GM21825 (cell line): ENCODE data around the gene LASP1NB.

ENCODE experiments used
- ATAC-seq: cut with Tn5 transposase; IDR thresholded peaks from one replicate; pipeline ENCODE4 v1.9.1; 2021; ENCODE audit warnings: mild to moderate bottlenecking, moderate library complexity; ENCODE audit not compliant: unreplicated experiment

Gene LASP1NB

GRCh38 chr17:38925263-38925995, at the start of gene LASP1NB:
LASP1NB (plus strand) TSS chr17:38925614.
- no peak for ATAC-seq

- ATAC-seq = no peak
Observed at GRCh38 chr17:38877130-38877851, 48.1 kb upstream of the LASP1NB start.

GRCh38 chr17:38879878-38880665, 45.3 kb upstream of the LASP1NB start:
- ATAC-seq = no peak

DNA sequence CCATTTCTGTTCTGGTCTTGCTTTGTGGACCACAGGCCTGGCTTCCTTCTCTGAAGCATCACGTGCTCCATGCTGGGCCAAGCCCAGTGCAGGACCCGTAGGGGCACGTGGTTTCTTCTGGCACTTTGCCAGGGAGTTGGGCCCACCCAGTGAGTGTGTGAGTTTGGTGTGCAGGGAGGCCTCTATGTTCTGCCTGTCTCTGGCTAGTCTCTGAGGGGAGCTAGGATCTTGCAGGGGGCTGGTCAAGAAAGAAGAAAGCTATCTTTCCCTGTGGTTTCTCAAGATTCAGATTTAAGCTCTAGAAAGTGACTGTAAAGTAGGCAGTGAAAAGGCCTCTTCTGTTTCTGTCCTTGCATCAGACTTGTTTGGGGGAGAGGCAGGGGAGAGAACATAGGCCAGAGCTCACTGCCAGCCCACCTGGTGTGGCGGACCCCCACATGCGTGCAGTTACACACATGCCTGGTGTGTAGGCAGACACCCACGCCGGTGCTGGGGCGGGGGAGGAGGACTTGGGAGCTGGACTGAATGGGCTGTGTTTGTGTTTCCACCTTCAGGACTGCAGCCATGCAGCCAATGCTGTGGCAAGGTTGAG, 43.7 kb upstream of the LASP1NB start:
- ATAC-seq = no peak

- no peak for ATAC-seq
Observed at GRCh38 chr17:38882870-38883269, 42.5 kb upstream of the LASP1NB start.

DNA sequence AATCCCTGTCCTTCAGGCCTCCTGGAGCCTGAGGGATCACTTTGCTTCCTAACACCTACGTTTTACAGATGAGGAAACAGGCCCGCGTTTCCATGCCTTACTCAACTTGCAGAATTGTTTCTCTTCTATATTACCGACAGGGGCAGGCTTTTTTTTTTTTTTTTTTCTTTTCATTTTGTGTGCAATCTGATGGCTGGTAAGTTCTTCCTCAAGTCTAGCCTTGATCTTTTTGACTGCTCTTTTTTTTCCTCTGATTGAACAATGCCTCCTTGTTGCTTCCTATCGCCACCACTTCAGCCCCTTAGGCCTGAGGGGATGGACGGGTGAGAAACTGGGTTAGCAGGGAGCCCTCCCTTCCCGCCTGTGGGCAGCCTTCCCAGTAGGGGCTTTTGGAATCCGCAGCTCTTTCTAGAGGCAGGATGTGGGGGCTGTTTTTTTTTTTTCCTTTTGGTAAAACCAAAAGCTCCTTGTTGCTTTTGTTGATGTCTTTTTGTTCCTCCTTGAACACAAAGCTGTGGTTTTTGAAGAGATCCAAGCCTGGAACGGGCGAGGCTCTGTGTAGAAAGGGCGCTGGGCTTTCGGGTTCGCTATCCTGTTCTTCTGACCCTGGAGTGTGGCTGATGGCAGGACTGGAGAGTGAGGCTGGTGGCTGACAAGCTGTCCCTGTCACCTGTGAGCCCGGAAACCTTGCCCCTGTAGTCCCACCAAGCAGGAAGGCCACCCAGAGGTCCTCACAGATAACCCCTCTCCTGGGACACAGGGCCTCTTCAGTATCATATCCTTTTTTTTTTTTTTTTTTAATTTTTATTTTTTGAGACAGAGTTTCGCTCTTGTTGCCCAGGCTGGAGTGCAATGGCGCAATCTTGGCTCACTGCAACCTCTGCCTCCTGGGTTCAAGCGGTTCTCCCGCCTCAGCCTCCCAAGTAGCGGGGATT, 41.6 kb upstream of the LASP1NB start:
- no peak for ATAC-seq

GRCh38 chr17:38885044-38885727, 40.2 kb upstream of the LASP1NB start:
- no peak for ATAC-seq

GRCh38 chr17:38885728-38886642, 39.4 kb upstream of the LASP1NB start:
- ATAC-seq = no peak

GRCh38 chr17:38886643-38887010, 38.8 kb upstream of the LASP1NB start:
- ATAC-seq = no peak

GRCh38 chr17:38888842-38889241, 36.6 kb upstream of the LASP1NB start:
- no peak for ATAC-seq

DNA sequence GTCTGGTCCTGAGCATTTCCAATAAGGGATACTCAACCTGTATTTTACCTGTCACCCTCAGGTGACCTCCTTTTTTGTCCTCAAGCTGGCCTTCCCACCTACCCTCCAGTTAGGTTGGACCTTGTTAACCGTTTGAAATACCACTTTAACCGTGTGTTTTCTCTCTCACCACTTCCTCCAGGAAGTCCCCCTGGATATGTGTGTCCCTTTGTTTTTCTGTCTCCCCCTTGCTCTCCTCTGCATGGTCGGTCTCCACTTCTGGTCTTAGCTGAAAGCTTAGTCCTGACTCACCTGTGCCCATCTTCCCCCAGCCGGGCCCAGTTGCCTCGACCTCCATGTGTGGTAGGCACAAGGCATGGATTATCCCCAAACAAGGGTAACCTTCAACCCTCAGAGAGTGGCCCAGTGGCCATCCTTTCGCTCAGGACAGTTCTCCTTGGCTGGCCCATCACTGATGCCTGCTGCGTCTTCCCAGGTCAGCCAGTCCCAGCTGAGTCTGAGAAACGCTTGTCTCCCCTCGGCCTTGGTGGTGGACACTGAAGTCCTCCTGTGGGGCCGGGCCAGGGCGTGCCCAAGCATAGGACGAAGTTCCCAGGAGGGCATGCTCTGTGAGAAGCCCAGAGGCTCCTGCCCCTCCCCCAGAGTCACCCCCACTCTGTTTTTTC, 35.5 kb upstream of the LASP1NB start:
- no peak for ATAC-seq

GRCh38 chr17:38890410-38890746, 35.0 kb upstream of the LASP1NB start:
- no peak for ATAC-seq

- no peak for ATAC-seq
Observed at GRCh38 chr17:38891441-38891840, 34.0 kb upstream of the LASP1NB start.

DNA sequence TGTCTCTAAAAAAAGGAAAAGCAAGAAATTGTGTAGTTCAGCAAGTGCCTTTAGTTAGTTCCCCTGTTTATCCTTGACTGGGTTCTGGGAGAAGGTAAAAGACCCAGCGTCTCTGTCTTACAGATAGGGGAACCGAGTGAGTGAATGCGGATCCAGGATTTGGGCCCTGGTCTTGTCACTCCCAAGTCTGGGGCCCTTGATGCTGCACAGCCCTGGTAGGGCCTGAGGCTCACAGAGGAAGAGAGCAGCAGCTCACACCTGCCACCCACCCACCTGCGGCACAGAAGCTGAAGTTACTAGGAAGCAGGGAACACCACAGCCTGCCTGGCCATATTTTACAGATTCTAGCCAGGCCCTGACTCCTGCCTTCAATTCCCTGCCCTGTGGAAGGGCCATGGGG, 33.3 kb upstream of the LASP1NB start:
- ATAC-seq = no peak

DNA sequence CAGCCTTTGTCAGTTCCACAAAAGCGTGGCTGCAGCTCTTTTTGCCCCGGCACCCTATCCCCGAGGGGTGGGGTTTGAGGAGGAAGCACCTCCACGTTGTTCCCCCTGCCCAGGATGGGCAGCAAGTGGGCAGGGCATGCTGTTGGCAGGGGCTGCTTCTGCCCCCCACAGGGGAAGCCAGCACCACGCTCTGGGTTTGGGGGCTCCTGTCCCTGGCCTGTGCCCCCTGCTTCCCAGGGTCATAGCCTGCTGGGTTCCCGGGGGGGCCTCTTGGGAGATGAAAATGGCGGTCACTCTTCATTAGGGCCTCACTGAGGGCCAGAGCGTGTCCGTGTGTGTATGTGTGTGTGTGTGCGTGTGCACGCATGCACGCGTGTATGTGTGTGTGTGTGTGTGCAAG, 32.8 kb upstream of the LASP1NB start:
- ATAC-seq = no peak

GRCh38 chr17:38893113-38893512, 32.3 kb upstream of the LASP1NB start:
- no peak for ATAC-seq

GRCh38 chr17:38893607-38894006, 31.8 kb upstream of the LASP1NB start:
- no peak for ATAC-seq

DNA sequence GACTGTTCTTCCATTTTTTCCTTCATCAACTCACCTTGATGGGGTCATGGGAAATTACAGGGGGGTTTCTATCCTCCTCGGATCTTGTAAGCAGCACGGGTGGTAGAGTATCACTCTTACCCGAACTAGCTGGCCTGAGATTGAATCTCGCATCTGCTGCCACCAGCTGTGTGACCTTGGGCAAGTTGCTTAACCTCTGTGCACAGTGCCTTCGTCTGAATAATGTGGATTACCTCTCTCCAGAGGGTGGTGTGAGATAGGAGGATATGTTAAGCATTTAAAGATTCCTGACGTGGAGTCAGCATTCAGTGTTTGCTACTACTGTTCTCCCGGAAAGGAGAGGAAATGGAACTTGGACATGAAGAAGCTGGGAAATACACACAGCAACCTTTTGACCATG, 31.1 kb upstream of the LASP1NB start:
- ATAC-seq = no peak
